Neural progenitor cell (in vitro differentiated cells): Measurements from ENCODE around the gene CENPO. TPM values are rescaled to one million over a fixed set of nuclear protein-coding genes. Genes with fewer than 3 reads are reported as not detected.

Experiments used
- DNase-seq: peaks from one replicate; pipeline ENCODE4 v3.0.0-alpha.2; 2016; ENCODE audit warnings: low spot score
- H2AFZ ChIP-seq: fragments of 200-600 bp; sonication (generic); replicated peaks from 2 replicates; pipeline ENCODE4 v1.6.1; 2016; ENCODE audit warnings: antibody characterized with exemption
- H3F3A ChIP-seq: fragments of 200-600 bp; sonication (generic); 2 replicates; pipeline ENCODE4 v1.6.1; 2016; ENCODE audit warnings: antibody characterized with exemption, low read depth
- H3K27ac ChIP-seq: fragments of 200-600 bp; sonication (generic); 2 replicates; pipeline ENCODE4 v1.5.1; 2016; ENCODE audit warnings: mild to moderate bottlenecking
- H3K27me3 ChIP-seq: fragments of 200-600 bp; sonication (generic); 2 replicates; pipeline ENCODE4 v1.6.1; 2016; ENCODE audit warnings: mild to moderate bottlenecking, moderate library complexity
- H3K36me3 ChIP-seq: fragments of 200-600 bp; sonication (generic); 2 replicates; pipeline ENCODE4 v1.5.1; 2016
- H3K4me1 ChIP-seq: fragments of 200-600 bp; sonication (generic); 2 replicates; pipeline ENCODE4 v1.6.1; 2016; ENCODE audit warnings: mixed run types
- H3K4me2 ChIP-seq: fragments of 200-600 bp; sonication (generic); 2 replicates; pipeline ENCODE4 v1.6.1; 2016
- H3K4me3 ChIP-seq: fragments of 200-600 bp; sonication (generic); 2 replicates; pipeline ENCODE4 v1.5.1; 2016
- H3K79me2 ChIP-seq: fragments of 200-600 bp; sonication (generic); 2 replicates; pipeline ENCODE4 v1.6.1; 2016; ENCODE audit warnings: low read depth
- H3K9ac ChIP-seq: fragments of 200-600 bp; sonication (generic); 2 replicates; pipeline ENCODE4 v1.6.1; 2016
- H3K9me3 ChIP-seq: fragments of 200-600 bp; sonication (generic); 2 replicates; pipeline ENCODE4 v1.5.1; 2016; ENCODE audit warnings: low read depth
- H4K20me1 ChIP-seq: fragments of 200-600 bp; sonication (generic); 2 replicates; pipeline ENCODE4 v1.6.1; 2016; ENCODE audit warnings: low read depth
- H3K27ac Mint-ChIP-seq: 3 replicates; pipeline ENCODE4 v1.8.0; 2021; ENCODE audit warnings: mixed read lengths
- H3K27me3 Mint-ChIP-seq: 2 replicates; pipeline ENCODE4 v1.8.0; 2022; ENCODE audit warnings: low read depth, mild to moderate bottlenecking, inconsistent platforms, moderate library complexity, mixed read lengths; ENCODE audit not compliant: insufficient read depth
- H3K36me3 Mint-ChIP-seq: 3 replicates; pipeline ENCODE4 v1.8.0; 2021; ENCODE audit warnings: mixed read lengths
- H3K4me1 Mint-ChIP-seq: 3 replicates; pipeline ENCODE4 v1.8.0; 2021; ENCODE audit warnings: mixed read lengths
- H3K4me3 Mint-ChIP-seq: 3 replicates; pipeline ENCODE4 v1.8.0; 2021; ENCODE audit warnings: mild to moderate bottlenecking, moderate library complexity, mixed read lengths
- H3K9me3 Mint-ChIP-seq: 3 replicates; pipeline ENCODE4 v1.8.0; 2020; ENCODE audit warnings: mixed read lengths
- EZH2 ChIP-seq: fragments of 200-600 bp; sonication (generic); IDR thresholded peaks from 2 replicates; pipeline ENCODE4 v1.6.1; 2017; ENCODE audit warnings: antibody characterized with exemption, mild to moderate bottlenecking, moderate library complexity
- EZH2phosphoT487 ChIP-seq: fragments of 200-600 bp; sonication (generic); IDR thresholded peaks from 2 replicates; pipeline ENCODE4 v1.6.1; 2017; ENCODE audit warnings: antibody characterized with exemption
- total RNA-seq: library from RNA; depleted of rRNA; stranded (reverse); fragments of >200 nt; gene quantifications from 2 replicates; pipeline ENCODE4 v1.2.3, GENCODE V29; 2015; ENCODE audit warnings: low replicate concordance
- TF ChIP-seq, protein P1 (sequence below): fragments of 200-600 bp; sonication (generic); IDR thresholded peaks from 2 replicates; pipeline ENCODE4 v1.5.1; 2017; ENCODE audit warnings: antibody characterized with exemption, mild to moderate bottlenecking

Gene CENPO
- total RNA-seq, 1 donor from 2014 or later = 50.6 TPM

GRCh38 chr2:24853046-24853445 is 59.8 kb downstream of the CENPO start:
- H3K9me3 Mint-ChIP-seq = no peaks in the 10 kb centered on the region
- H3K79me2 ChIP-seq = no peaks in the 10 kb centered on the region
- peaks cover 6% of the 10 kb centered on the region for H3K27me3 Mint-ChIP-seq
- no peaks in the 10 kb centered on the region for H3K9me3 ChIP-seq
- H3K4me2 ChIP-seq = no peak overlapping the region
- H3K36me3 Mint-ChIP-seq = peaks cover 17% of the 10 kb centered on the region
- no peaks in the 10 kb centered on the region for H3F3A ChIP-seq
- H3K36me3 ChIP-seq = no peaks in the 10 kb centered on the region
- no peaks in the 10 kb centered on the region for H4K20me1 ChIP-seq
- no peak for DNase-seq
- no peak overlapping the region for H3K27ac ChIP-seq
- H3K4me1 Mint-ChIP-seq = peaks cover 8% of the 10 kb centered on the region
- H3K4me3 ChIP-seq = no peak overlapping the region
- H3K4me1 ChIP-seq = peaks cover 11% of the 10 kb centered on the region
- H3K27me3 ChIP-seq = no peaks in the 10 kb centered on the region
- H3K4me3 Mint-ChIP-seq = no peak overlapping the region
- no peak overlapping the region for H3K27ac Mint-ChIP-seq
- TF ChIP-seq, protein P1, sequence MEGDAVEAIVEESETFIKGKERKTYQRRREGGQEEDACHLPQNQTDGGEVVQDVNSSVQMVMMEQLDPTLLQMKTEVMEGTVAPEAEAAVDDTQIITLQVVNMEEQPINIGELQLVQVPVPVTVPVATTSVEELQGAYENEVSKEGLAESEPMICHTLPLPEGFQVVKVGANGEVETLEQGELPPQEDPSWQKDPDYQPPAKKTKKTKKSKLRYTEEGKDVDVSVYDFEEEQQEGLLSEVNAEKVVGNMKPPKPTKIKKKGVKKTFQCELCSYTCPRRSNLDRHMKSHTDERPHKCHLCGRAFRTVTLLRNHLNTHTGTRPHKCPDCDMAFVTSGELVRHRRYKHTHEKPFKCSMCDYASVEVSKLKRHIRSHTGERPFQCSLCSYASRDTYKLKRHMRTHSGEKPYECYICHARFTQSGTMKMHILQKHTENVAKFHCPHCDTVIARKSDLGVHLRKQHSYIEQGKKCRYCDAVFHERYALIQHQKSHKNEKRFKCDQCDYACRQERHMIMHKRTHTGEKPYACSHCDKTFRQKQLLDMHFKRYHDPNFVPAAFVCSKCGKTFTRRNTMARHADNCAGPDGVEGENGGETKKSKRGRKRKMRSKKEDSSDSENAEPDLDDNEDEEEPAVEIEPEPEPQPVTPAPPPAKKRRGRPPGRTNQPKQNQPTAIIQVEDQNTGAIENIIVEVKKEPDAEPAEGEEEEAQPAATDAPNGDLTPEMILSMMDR = no peak
- TF ChIP-seq EZH2phosphoT487 (no peak), EZH2 (no peak)
- H3K9ac ChIP-seq = no peak overlapping the region
- no peak overlapping the region for H2AFZ ChIP-seq

DNA sequence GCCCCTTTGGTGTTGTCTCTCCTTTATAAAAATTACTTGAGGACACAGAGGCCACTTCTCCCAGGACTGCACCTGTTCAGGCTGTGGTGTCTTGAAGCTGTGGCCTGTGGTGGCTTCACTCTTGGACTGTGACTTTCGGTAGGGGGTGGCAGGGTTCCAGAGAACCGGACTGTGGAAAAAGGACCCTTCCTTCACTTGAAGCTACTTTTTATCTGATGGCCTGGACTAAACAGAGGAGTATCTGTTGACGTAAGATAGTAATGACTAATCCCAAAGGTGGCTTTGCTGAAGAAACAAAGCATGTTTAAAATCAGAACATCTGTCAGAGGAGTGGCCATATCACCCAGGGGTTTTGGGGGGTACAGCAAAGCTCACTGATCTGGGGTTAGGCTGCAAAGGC is 60.8 kb downstream of the CENPO start:
- no peak for DNase-seq

GRCh38 chr2:24855022-24855622 is 61.9 kb downstream of the CENPO start:
- Mint-ChIP-seq H3K4me3 (no peak overlapping the region), H3K9me3 (no peaks in the 10 kb centered on the region), H3K27ac (peak overlapping the region; percentile 51), H3K4me1 (peaks cover 8% of the 10 kb centered on the region), H3K27me3 (peaks cover 6% of the 10 kb centered on the region), H3K36me3 (peaks cover 13% of the 10 kb centered on the region)
- no peak overlapping the region for H3K4me2 ChIP-seq
- H3K27me3 ChIP-seq = no peaks in the 10 kb centered on the region
- no peak overlapping the region for H3K4me3 ChIP-seq
- no peak for TF ChIP-seq EZH2phosphoT487
- TF ChIP-seq EZH2 = no peak
- TF ChIP-seq, protein P1 = no peak
- H3K9me3 ChIP-seq = no peaks in the 10 kb centered on the region
- no peaks in the 10 kb centered on the region for H4K20me1 ChIP-seq
- peaks cover 11% of the 10 kb centered on the region for H3K4me1 ChIP-seq
- no peaks in the 10 kb centered on the region for H3F3A ChIP-seq
- H3K36me3 ChIP-seq = no peaks in the 10 kb centered on the region
- H3K9ac ChIP-seq = no peak overlapping the region
- DNase-seq = no peak
- peak overlapping the region; percentile 16 for H3K27ac ChIP-seq
- H3K79me2 ChIP-seq = no peaks in the 10 kb centered on the region
- H2AFZ ChIP-seq = no peak overlapping the region

More for the DNA sequence above, 60.8 kb downstream of the CENPO start:
- peaks cover 8% of the 10 kb centered on the region for H3K4me1 Mint-ChIP-seq
- Histone ChIP-seq H3K27me3 (no peaks in the 10 kb centered on the region), H3K4me2 (no peak overlapping the region), H3K9ac (no peak overlapping the region), H3K36me3 (no peaks in the 10 kb centered on the region), H3K9me3 (no peaks in the 10 kb centered on the region), H3F3A (no peaks in the 10 kb centered on the region), H3K27ac (no peak overlapping the region), H3K4me1 (peaks cover 11% of the 10 kb centered on the region), H3K4me3 (no peak overlapping the region), H2AFZ (no peak overlapping the region), H3K79me2 (no peaks in the 10 kb centered on the region), H4K20me1 (no peaks in the 10 kb centered on the region)
- peaks cover 17% of the 10 kb centered on the region for H3K36me3 Mint-ChIP-seq
- H3K9me3 Mint-ChIP-seq = no peaks in the 10 kb centered on the region
- H3K27ac Mint-ChIP-seq = peak overlapping the region; percentile 31
- TF ChIP-seq EZH2 = no peak
- TF ChIP-seq EZH2phosphoT487 = no peak
- TF ChIP-seq, protein P1 = no peak
- H3K27me3 Mint-ChIP-seq = peaks cover 6% of the 10 kb centered on the region
- no peak overlapping the region for H3K4me3 Mint-ChIP-seq
